NCI-H1092 (cell line): ENCODE measurements around the gene MAD1L1.

Source experiments
- DNase-seq: peaks from one replicate; lab custom pipeline; 2025; lab: John Stamatoyannopoulos, UW

The MAD1L1 gene

GRCh38 chr7:1925973-1926907, 306.5 kb downstream of the MAD1L1 start:
- no peak for DNase-seq

GRCh38 chr7:1925349-1925748, 307.4 kb downstream of the MAD1L1 start:
- no peak for DNase-seq

- DNase-seq: no peak
Observed at GRCh38 chr7:1924258-1924817, 308.4 kb downstream of the MAD1L1 start.

GRCh38 chr7:1923409-1924257, 309.1 kb downstream of the MAD1L1 start:
- DNase-seq: no peak

GRCh38 chr7:1922870-1923236, 309.9 kb downstream of the MAD1L1 start:
- no peak for DNase-seq

- DNase-seq: no peak
Observed at GRCh38 chr7:1922071-1922869, 310.5 kb downstream of the MAD1L1 start.

- DNase-seq: no peak
Observed at GRCh38 chr7:1920881-1921280, 311.9 kb downstream of the MAD1L1 start.

- no peak for DNase-seq
Observed at GRCh38 chr7:1920266-1920681, 312.5 kb downstream of the MAD1L1 start.

GRCh38 chr7:1919539-1920265, 313.0 kb downstream of the MAD1L1 start:
- DNase-seq: no peak

GRCh38 chr7:1918881-1919525, 313.7 kb downstream of the MAD1L1 start:
- DNase-seq: no peak

GRCh38 chr7:1918063-1918645, 314.6 kb downstream of the MAD1L1 start:
- no peak for DNase-seq

GRCh38 chr7:1917221-1918062, 315.3 kb downstream of the MAD1L1 start:
- DNase-seq: no peak

- DNase-seq: no peak
Observed at GRCh38 chr7:1916601-1916970, 316.2 kb downstream of the MAD1L1 start.

- DNase-seq: no peak
Observed at GRCh38 chr7:1915956-1916600, 316.7 kb downstream of the MAD1L1 start.

GRCh38 chr7:1915326-1915725, 317.4 kb downstream of the MAD1L1 start:
- DNase-seq: no peak

- no peak for DNase-seq
Observed at GRCh38 chr7:1914743-1915142, 318.0 kb downstream of the MAD1L1 start.

GRCh38 chr7:1914321-1914720, 318.4 kb downstream of the MAD1L1 start:
- DNase-seq: no peak

- no peak for DNase-seq
Observed at GRCh38 chr7:1913466-1914282, 319.1 kb downstream of the MAD1L1 start.
